Right renal pelvis (tissue), 4 donors: ENCODE results near the gene TMCC3. TPM values are rescaled to one million over a fixed set of nuclear protein-coding genes. Genes with fewer than 3 reads are reported as not detected.

Experiments used
- DNase-seq, 4 donors: peaks; one replicate each; pipeline ENCODE4 v3.0.0-alpha.2; 2013; ENCODE audit warnings: low read depth in 4 of 4, low spot score in 3 of 4, missing footprints in 1 of 4
- polyA plus RNA-seq, 4 donors: library from polyadenylated mRNA; unstranded; fragments of 120-200 nt; gene quantifications; one replicate each; pipeline ENCODE4 v1.2.1, GENCODE V29; 2013; ENCODE audit not compliant: insufficient read length in 4 of 4

The TMCC3 gene
- polyA plus RNA-seq, 4 donors = 43.2 to 49.5 (median 44.5) TPM

DNA sequence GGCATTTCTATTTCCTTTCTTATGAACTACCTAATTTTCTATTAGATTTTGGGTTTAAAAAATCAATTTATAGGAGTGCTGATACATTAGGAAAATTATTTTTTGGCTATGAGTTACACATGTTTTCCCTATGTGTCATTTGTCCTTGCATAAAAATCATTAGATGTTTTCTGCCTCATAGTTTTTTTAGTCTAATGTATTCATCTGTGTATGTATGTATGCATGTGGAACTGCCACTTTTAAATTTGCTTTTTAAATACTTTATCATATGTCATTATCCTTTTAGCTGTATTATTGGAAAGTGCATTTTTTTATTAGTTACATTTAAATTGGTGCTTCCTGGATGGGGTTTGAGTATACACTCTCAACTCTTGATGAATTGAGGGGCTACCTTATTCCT lies 112.0 kb downstream of the TMCC3 start:
- DNase-seq = no peak

DNA sequence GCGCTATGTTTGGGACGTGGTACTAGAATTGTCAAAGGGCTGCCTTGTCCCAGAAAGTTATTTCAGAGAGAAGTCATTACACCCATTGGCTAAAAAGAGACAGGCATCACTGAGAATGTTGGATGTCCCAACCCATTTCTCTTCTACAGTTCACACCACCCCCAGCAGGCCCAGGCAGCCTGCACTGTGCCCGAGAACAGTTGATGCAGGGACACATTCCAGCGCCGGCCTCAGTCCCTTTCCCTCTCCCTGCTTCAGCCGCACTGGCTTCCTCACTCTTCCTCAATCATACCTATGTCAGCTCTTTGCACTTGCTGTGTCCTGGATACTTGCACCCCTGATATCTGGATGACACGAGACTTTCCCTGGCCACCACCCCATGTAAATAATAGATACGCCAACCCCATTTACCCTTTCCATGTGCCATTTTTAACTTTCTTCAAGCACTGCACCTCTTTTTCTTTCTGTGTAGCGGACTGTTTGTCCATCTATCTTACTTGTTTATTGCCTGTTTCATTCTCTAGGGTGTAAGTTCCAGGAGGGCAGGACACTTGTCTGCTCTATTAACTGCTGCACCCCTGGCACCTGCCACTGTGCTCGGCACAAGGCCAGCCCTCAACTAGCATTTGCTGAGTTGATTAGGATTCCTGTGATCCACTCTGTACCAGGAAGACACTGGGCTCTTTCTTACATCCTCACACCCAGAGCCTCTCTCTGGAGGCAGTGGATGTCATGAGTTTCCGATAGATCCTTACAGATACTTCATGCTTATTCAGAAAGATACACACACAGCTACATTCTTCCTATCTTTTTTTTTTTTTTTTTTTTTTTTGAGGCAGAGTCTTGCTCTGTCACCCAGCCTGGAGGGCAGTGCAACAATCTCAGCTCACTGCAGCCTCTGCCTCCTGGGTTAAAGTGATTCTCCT lies 114.1 kb downstream of the TMCC3 start:
- no peak for DNase-seq

DNA sequence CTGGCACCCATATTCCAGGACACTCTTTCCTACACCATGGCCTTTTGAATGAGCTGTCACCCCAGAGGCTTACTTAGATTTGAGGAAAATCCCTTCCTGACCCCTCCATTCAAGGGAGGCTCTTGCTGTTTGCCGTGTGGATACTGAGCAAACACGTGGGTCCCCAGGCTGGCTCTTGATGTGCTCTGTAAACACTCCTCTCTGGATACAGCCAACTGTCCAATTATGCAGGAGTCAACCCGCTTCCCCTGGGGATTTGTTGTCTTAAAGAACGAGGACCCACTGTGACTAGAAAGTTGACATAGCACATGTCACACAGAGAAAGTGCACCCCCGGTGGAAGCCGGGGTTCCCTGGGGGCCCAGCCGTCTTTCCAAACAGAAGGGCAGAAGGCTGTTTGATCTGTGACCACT lies 114.8 kb downstream of the TMCC3 start:
- DNase-seq = no peak

DNA sequence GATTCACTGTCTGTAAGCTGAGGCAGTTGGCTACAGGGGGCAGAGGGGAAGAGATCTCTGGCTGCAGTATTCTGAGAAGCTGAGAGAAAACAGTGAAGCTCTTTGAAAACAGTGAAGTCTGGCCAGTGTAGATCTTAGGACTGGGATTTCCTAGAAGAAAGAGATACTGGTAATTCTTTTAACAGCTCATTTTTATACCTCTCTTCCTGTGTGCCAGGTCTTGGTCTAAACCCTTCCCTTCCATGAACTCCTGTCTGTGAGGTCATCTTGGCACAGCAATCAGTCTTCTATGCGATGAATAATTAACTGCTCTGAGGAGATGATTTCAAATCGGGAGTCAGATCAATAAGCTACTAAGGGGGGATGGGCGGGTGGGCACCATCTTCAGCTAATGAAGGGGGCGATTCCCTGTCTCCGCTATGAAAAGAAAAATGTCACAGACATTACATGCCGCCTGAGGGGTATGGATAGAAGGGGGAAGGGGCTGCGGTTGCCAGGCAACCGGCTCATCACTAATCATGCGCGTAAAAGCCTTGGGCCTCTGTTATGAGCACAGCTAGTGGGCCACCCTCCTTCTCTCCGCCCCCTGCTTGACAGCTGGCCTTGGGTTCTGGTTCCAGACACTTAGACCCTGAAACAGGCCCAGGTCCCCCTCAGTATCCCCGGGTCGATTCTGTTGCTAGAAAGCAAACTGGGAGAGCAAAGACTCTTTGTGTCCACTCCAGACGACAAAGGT lies 115.4 kb downstream of the TMCC3 start:
- DNase-seq = no peak

GRCh38 chr12:94534278-94534677 lies 116.1 kb downstream of the TMCC3 start:
- DNase-seq = no peak

DNA sequence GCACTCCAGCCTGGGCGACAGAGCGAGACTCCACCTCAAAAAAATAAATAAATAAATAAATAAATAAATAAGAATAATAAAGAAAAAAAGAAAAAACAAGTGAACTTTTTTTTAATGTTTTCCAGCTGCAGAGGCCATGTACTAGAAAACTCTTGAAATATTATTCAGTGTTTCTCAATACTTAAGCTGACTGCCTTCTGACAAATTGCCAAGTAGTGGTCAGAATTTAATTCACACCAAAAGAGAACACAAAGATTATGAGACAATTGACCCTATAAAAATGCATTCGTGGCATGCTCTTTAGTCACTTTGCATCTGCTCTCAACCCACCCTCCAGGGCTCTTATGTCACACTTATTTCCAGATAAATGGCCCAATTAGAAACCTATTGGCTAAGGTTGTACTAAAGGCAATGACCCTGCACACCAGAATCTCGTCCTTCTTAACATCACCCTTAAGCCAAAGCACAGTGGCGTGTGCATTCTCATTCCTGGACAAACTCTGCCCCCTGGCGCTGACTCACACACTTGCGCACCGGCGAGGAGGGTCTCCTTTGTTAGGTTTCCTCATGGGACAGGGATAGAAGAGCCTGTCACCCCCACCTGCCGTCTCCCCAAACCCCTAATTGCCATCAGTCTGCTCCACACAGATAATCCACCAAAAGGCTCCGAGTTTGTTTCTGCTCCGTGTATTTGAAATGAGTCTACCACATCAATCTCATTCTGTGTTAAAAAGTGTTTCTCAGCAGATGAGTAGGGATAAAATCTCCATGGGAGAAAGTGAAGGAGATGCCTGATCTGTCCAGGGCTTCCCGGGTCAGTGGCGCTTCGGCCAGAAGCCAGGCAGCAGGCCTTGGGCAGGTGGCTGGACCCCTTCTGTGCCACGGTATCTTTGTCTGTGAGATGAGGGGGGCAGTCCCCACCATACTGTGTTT lies 117.6 kb downstream of the TMCC3 start:
- DNase-seq = peak; percentile 58 to 65 (median 60)

DNA sequence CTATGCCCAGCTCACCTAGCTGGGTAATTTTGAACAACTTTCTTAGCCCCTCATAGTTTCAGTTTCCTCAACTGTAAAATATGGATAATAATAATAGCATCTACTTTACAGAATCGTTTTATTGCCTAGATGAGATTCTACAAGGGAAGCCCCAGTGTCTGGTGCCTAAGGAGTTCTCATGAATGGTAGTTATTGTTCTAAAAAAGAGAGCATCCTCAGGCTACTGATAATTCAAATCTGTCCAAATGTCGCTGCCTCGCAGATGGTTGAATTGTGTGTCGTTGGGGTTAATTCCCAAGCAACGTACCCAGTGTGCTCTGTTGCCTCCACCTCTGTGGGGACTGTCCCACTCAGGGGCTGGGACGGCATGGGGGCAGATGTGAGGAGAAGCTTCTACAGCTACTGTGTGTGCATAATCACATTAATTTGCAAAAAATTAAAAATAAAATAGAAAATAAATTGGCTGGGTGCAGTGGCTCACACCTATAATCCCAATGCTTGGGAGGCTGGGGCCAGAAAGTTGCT lies 119.1 kb downstream of the TMCC3 start:
- DNase-seq = no peak

- DNase-seq = no peak
Observed at GRCh38 chr12:94525951-94526350, 124.4 kb downstream of the TMCC3 start.

Other genes starting within 250 kb of the TMCC3 start
- gene CEP83, start 190.7 kb downstream of the TMCC3 start, polyA plus RNA-seq = 10 to 100 TPM; 25.8 to 33.2 (median 30.5) TPM